ENCODE measurements around the gene OPN4. TPM values are rescaled to one million over a fixed set of nuclear protein-coding genes. Genes with fewer than 3 reads are reported as not detected.
A peak's percentile ranks its signal among the peaks of the same experiment; 100 is the strongest.

Gene OPN4
- total and polyA plus RNA-seq, 2 donors from 2014 or later: not detected

DNA sequence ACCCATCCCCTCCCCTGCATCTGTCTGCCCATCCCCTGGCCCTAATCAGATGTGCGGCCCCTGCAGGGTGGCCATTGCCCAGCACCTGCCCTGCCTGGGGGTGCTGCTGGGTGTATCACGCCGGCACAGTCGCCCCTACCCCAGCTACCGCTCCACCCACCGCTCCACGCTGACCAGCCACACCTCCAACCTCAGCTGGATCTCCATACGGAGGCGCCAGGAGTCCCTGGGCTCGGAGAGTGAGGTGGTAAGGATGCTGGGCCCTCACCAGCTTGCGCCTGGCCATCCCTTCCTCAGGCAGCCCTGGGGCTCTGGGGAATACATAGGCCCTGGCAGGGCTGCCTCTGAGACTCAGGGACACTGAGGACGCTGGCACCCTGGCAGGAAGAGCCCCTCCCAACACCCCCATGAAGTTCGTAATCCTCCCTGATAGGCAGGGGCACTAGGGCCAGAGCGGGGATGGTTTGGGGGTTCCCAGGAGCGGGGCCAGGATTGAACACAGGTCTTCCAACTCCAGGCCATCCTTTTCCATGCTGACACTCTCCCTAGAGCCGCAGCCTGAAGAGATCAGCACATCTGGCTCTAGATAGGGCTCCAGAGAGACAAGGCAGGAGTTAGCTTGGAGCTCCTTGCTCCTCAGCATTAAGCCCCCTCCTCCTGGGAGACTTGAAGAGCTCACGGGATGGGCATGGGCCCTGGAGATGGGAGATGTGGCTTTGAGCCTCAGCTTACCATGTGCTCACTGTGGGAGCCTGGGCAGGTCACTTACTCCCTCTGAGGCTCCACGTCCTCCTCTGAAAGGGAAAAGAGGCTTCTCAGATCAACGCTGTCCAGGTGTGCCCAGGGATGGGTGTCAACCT is 8.1 kb downstream of the OPN4 start:
- TF ChIP-seq CTCF (IDR thresholded peaks at IDR 0.05; ENCODE audit: borderline replicate concordance, extremely low read depth, insufficient read depth): no peak
- no peaks in the 10 kb centered on the region for H3K4me1 ChIP-seq (ENCODE audit: control insufficient read depth in 2 of 3, insufficient read depth in 2 of 3, low read depth in 1 of 3, low read length in 3 of 3)
- no peak overlapping the region for H3K9ac ChIP-seq (ENCODE audit: low read length in 3 of 3)
- DNase-seq: peak in 2 of 5 donors; percentile 33 to 43
- H3K36me3 ChIP-seq (ENCODE audit: control insufficient read depth in 2 of 3, insufficient read depth in 3 of 3, low read length in 3 of 3): no peaks in the 10 kb centered on the region
- no peak overlapping the region for H3K4me3 ChIP-seq (ENCODE audit: low read length in 3 of 3)
- no peaks in the 10 kb centered on the region for H3K9me3 ChIP-seq (ENCODE audit: control insufficient read depth in 2 of 3, insufficient read depth in 1 of 3, low read length in 3 of 3)
- intact Hi-C loops (cut with DNase I): no loop called here
- no peak for FAIRE-seq
- H3K27ac ChIP-seq (ENCODE audit: low read depth in 2 of 2, low read length in 2 of 2): no peak overlapping the region
- H3K27me3 ChIP-seq (ENCODE audit: control insufficient read depth, insufficient read depth, low read length): no peaks in the 10 kb centered on the region

DNA sequence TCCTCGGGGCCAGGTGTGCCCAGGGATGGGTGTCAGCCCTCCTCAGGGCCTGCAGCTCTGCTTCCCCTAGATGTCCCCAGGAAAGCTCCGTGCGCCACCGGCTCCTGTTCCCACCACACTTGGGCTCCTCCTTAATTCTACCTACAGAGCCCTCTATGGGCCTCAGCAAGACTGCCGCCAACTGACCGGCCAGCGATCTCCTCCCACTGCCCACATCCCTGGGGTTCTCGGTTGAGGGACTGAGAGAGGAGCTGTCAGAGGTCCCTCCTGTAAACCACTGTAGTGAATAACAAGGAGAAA is 8.6 kb downstream of the OPN4 start:
- no peak for TF ChIP-seq CTCF (IDR thresholded peaks at IDR 0.05; ENCODE audit: borderline replicate concordance, extremely low read depth, insufficient read depth)
- H3K4me1 ChIP-seq (ENCODE audit: control insufficient read depth in 2 of 3, insufficient read depth in 2 of 3, low read depth in 1 of 3, low read length in 3 of 3): no peaks in the 10 kb centered on the region
- no peak for FAIRE-seq

GRCh38 chr10:86663576-86664339 is 9.4 kb downstream of the OPN4 start:
- Histone ChIP-seq H3K4me3 (ENCODE audit: low read length in 3 of 3) (no peak overlapping the region), H3K27me3 (ENCODE audit: control insufficient read depth, insufficient read depth, low read length) (no peaks in the 10 kb centered on the region), H3K9me3 (ENCODE audit: control insufficient read depth in 2 of 3, insufficient read depth in 1 of 3, low read length in 3 of 3) (no peaks in the 10 kb centered on the region), H3K9ac (ENCODE audit: low read length in 3 of 3) (no peak overlapping the region), H3K4me1 (ENCODE audit: control insufficient read depth in 2 of 3, insufficient read depth in 2 of 3, low read depth in 1 of 3, low read length in 3 of 3) (no peaks in the 10 kb centered on the region), H3K27ac (ENCODE audit: low read depth in 2 of 2, low read length in 2 of 2) (no peak overlapping the region), H3K36me3 (ENCODE audit: control insufficient read depth in 2 of 3, insufficient read depth in 3 of 3, low read length in 3 of 3) (no peaks in the 10 kb centered on the region)
- intact Hi-C loops (cut with DNase I): no loop called here
- DNase-seq: peak in 1 of 5 donors; percentile 54
- no peak for FAIRE-seq
- TF ChIP-seq CTCF (IDR thresholded peaks at IDR 0.05; ENCODE audit: borderline replicate concordance, extremely low read depth, insufficient read depth): no peak

More for the DNA sequence above, 8.6 kb downstream of the OPN4 start:
- DNase-seq: peak in 4 of 5 donors; percentile 37 to 68 (median 48)
- Histone ChIP-seq H3K4me3 (ENCODE audit: low read length in 3 of 3) (no peak overlapping the region), H3K27ac (ENCODE audit: low read depth in 2 of 2, low read length in 2 of 2) (no peak overlapping the region), H3K9me3 (ENCODE audit: control insufficient read depth in 2 of 3, insufficient read depth in 1 of 3, low read length in 3 of 3) (no peaks in the 10 kb centered on the region), H3K27me3 (ENCODE audit: control insufficient read depth, insufficient read depth, low read length) (no peaks in the 10 kb centered on the region), H3K9ac (ENCODE audit: low read length in 3 of 3) (no peak overlapping the region), H3K36me3 (ENCODE audit: control insufficient read depth in 2 of 3, insufficient read depth in 3 of 3, low read length in 3 of 3) (no peaks in the 10 kb centered on the region)
- intact Hi-C loops (cut with DNase I): no loop called here

All from kidney (tissue), 14 donors.